ENCODE measurements around the gene PIWIL1.

PIWIL1 gene

GRCh38 chr12:130372936-130373335 is 35.2 kb downstream of the PIWIL1 start:
- no peak for DNase-seq

- DNase-seq = no peak
Observed at GRCh38 chr12:130374083-130374482, 36.4 kb downstream of the PIWIL1 start.

- no peak for DNase-seq
Observed at GRCh38 chr12:130375296-130376287, 37.9 kb downstream of the PIWIL1 start.

- DNase-seq = no peak
Observed at GRCh38 chr12:130382818-130383217, 45.1 kb downstream of the PIWIL1 start.

GRCh38 chr12:130384234-130384633 is 46.5 kb downstream of the PIWIL1 start:
- no peak for DNase-seq

- DNase-seq = no peak
Observed at GRCh38 chr12:130385193-130385592, 47.5 kb downstream of the PIWIL1 start.

- no peak for DNase-seq
Observed at GRCh38 chr12:130391186-130391585, 53.5 kb downstream of the PIWIL1 start.

GRCh38 chr12:130394906-130395305 is 57.2 kb downstream of the PIWIL1 start:
- no peak for DNase-seq

- no peak for DNase-seq
Observed at GRCh38 chr12:130396667-130397066, 59.0 kb downstream of the PIWIL1 start.

- no peak for DNase-seq
Observed at GRCh38 chr12:130398100-130398848, 60.6 kb downstream of the PIWIL1 start.

- DNase-seq = peak in 2 of 58 donors; percentile 30 to 53
Observed at GRCh38 chr12:130401703-130402102, 64.0 kb downstream of the PIWIL1 start.

- DNase-seq = no peak
Observed at GRCh38 chr12:130405332-130405731, 67.6 kb downstream of the PIWIL1 start.

GRCh38 chr12:130412384-130412783 is 74.7 kb downstream of the PIWIL1 start:
- no peak for DNase-seq

GRCh38 chr12:130413909-130414308 is 76.2 kb downstream of the PIWIL1 start:
- DNase-seq = no peak

GRCh38 chr12:130414381-130414780 is 76.7 kb downstream of the PIWIL1 start:
- no peak for DNase-seq

- no peak for DNase-seq
Observed at GRCh38 chr12:130418251-130418650, 80.6 kb downstream of the PIWIL1 start.

- no peak for DNase-seq
Observed at GRCh38 chr12:130419116-130419515, 81.4 kb downstream of the PIWIL1 start.

GRCh38 chr12:130420071-130420470 is 82.4 kb downstream of the PIWIL1 start:
- no peak for DNase-seq

GRCh38 chr12:130421896-130422295 is 84.2 kb downstream of the PIWIL1 start:
- DNase-seq = peak in 1 of 58 donors; percentile 5

Data from anterior cingulate cortex (tissue), 58 donors.